Panc1 (cell line): ENCODE results near the gene ZDHHC9.
A peak's percentile ranks its signal among the peaks of the same experiment; 100 is the strongest.

Experiments
- SIN3A ChIP-seq: IDR thresholded peaks from 2 replicates; pipeline ENCODE4 v1.6.1; 2012; ENCODE audit warnings: low read depth, mild to moderate bottlenecking, low read length, moderate library complexity, borderline replicate concordance; ENCODE audit not compliant: insufficient read depth
- TF ChIP-seq, protein P1 (sequence below), 2 experiments: IDR thresholded peaks; 2 replicates each; pipeline ENCODE4 v1.6.1; 2011 to 2012; ENCODE audit warnings: low read depth in 2 of 2, control low read depth in 1 of 2, low read length in 1 of 2, mild to moderate bottlenecking in 1 of 2, moderate library complexity in 1 of 2; ENCODE audit not compliant: insufficient read depth in 1 of 2
- TF ChIP-seq, protein P2 (sequence below): fragments of 450-650 bp; IDR thresholded peaks from 2 replicates; pipeline ENCODE4 v1.5.1; 2017; ENCODE audit warnings: mild to moderate bottlenecking

DNA sequence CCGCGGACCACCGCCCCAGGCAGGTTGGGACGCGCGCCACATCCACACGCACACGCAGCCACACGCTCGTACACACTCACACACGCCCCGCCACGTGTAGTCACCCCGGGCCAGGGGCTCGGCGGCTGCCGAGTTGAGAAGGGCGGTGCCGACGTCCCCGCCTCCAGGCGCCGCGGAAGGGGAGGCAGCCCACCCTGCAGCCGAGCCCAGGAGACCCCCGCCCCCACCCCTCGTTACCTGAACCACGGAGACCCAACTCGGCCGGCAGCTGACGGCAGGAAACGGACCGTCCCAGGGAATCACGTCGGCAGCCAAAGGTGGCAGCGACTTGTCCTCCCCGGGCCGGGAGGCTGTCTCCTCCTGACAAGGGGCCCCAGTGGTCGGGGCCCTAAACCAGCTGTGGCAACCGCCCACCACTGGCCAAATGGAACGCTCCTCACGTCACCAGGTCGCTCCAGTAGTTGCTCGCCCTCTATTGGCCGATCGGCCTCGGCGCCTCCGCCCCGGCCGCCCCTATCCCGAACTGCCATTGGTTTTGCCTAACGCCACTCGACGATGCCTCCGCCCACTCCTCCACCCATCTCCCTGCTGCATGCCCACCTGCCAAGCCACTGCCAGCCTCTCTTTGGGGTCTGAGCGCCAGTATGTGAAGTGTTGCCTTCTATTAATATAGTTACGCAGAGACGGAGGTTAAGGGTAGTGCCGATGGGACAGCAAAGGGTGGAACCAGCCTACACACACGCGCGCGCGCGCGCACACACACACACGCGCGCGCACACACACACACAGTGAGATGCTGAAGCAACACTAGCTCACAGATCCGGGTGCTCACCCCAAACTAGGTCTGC is at the start of gene ZDHHC9:
- TF ChIP-seq, protein P1, sequence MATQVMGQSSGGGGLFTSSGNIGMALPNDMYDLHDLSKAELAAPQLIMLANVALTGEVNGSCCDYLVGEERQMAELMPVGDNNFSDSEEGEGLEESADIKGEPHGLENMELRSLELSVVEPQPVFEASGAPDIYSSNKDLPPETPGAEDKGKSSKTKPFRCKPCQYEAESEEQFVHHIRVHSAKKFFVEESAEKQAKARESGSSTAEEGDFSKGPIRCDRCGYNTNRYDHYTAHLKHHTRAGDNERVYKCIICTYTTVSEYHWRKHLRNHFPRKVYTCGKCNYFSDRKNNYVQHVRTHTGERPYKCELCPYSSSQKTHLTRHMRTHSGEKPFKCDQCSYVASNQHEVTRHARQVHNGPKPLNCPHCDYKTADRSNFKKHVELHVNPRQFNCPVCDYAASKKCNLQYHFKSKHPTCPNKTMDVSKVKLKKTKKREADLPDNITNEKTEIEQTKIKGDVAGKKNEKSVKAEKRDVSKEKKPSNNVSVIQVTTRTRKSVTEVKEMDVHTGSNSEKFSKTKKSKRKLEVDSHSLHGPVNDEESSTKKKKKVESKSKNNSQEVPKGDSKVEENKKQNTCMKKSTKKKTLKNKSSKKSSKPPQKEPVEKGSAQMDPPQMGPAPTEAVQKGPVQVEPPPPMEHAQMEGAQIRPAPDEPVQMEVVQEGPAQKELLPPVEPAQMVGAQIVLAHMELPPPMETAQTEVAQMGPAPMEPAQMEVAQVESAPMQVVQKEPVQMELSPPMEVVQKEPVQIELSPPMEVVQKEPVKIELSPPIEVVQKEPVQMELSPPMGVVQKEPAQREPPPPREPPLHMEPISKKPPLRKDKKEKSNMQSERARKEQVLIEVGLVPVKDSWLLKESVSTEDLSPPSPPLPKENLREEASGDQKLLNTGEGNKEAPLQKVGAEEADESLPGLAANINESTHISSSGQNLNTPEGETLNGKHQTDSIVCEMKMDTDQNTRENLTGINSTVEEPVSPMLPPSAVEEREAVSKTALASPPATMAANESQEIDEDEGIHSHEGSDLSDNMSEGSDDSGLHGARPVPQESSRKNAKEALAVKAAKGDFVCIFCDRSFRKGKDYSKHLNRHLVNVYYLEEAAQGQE (IDR thresholded peaks at IDR 0.05; ENCODE audit: insufficient read depth in 1 of 2, low read depth in 2 of 2, low read length in 1 of 2) = no peak
- TF ChIP-seq, protein P2, sequence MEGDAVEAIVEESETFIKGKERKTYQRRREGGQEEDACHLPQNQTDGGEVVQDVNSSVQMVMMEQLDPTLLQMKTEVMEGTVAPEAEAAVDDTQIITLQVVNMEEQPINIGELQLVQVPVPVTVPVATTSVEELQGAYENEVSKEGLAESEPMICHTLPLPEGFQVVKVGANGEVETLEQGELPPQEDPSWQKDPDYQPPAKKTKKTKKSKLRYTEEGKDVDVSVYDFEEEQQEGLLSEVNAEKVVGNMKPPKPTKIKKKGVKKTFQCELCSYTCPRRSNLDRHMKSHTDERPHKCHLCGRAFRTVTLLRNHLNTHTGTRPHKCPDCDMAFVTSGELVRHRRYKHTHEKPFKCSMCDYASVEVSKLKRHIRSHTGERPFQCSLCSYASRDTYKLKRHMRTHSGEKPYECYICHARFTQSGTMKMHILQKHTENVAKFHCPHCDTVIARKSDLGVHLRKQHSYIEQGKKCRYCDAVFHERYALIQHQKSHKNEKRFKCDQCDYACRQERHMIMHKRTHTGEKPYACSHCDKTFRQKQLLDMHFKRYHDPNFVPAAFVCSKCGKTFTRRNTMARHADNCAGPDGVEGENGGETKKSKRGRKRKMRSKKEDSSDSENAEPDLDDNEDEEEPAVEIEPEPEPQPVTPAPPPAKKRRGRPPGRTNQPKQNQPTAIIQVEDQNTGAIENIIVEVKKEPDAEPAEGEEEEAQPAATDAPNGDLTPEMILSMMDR = no peak
- 0 out of 2 replicates have a peak, but pooled peaks have one; percentile 73 for TF ChIP-seq SIN3A
